WTC11 (cell line): ENCODE measurements around the gene KLF1. TPM values are rescaled to one million over a fixed set of nuclear protein-coding genes. Genes with fewer than 3 reads are reported as not detected.

ENCODE experiments used
- ATAC-seq: fragments of 200-7000 bp; cut with Tn5 transposase; 2 replicates; pipeline ENCODE4 v1.10.0; 2021; ENCODE audit warnings: mild to moderate bottlenecking, moderate library complexity
- CTCF ChIA-PET: fragments of 300-600 bp; sonication (Branson Sonifier 250); formaldehyde crosslinking; loops from one replicate; lab custom pipeline; 2021; ENCODE audit warnings: antibody characterized with exemption; lab: Charles Lee
- POLR2A ChIA-PET: fragments of 350-600 bp; sonication (Branson Sonifier 250); formaldehyde crosslinking; loops from one replicate; lab custom pipeline; 2021; ENCODE audit warnings: antibody characterized with exemption; lab: Charles Lee
- DNase-seq: peaks from one replicate; pipeline ENCODE4 v3.0.0; 2021; ENCODE audit warnings: low spot score
- H3K27ac Mint-ChIP-seq: 2 replicates; pipeline ENCODE4 v1.8.0; 2021; ENCODE audit warnings: mixed read lengths
- H3K27me3 Mint-ChIP-seq: 2 replicates; pipeline ENCODE4 v1.8.0; 2021; ENCODE audit warnings: low read depth, mild to moderate bottlenecking, moderate library complexity, mixed read lengths
- H3K36me3 Mint-ChIP-seq: 2 replicates; pipeline ENCODE4 v1.8.0; 2021; ENCODE audit warnings: mixed read lengths
- H3K4me1 Mint-ChIP-seq: 2 replicates; pipeline ENCODE4 v1.8.0; 2022; ENCODE audit warnings: mixed read lengths
- H3K4me3 Mint-ChIP-seq: 2 replicates; pipeline ENCODE4 v1.8.0; 2021; ENCODE audit warnings: mild to moderate bottlenecking, moderate library complexity, mixed read lengths
- H3K9me3 Mint-ChIP-seq: 2 replicates; pipeline ENCODE4 v1.8.0; 2021; ENCODE audit warnings: mixed read lengths
- NR2C2 ChIP-seq: sonication (generic); formaldehyde crosslinking; IDR thresholded peaks from 2 replicates; pipeline ENCODE4 v1.8.0; 2022; ENCODE audit warnings: mild to moderate bottlenecking, missing genetic modification reagents
- PRDM15 ChIP-seq: sonication (generic); formaldehyde crosslinking; IDR thresholded peaks from 2 replicates; pipeline ENCODE4 v1.8.0; 2022; ENCODE audit warnings: missing genetic modification reagents
- TP53 ChIP-seq: sonication (generic); formaldehyde crosslinking; IDR thresholded peaks from 2 replicates; pipeline ENCODE4 v1.8.1; 2023; ENCODE audit warnings: mild to moderate bottlenecking, missing genetic modification reagents
- ZNF121 ChIP-seq: sonication (generic); formaldehyde crosslinking; IDR thresholded peaks from 2 replicates; pipeline ENCODE4 v1.8.0; 2023; ENCODE audit warnings: missing genetic modification reagents
- microRNA-seq: library from miRNA; unstranded; fragments of <30 nt; microRNA quantifications from one replicate; pipeline ENCODE4 v1.2.0, GENCODE V29; 2022; ENCODE audit warnings: borderline number of aligned reads
- total RNA-seq: library from RNA; stranded (reverse); gene quantifications from 3 replicates; pipeline ENCODE4 v1.2.3, GENCODE V29; 2021

The KLF1 gene
- total RNA-seq, 1 experiment from 2014 or later: 0.72 TPM

GRCh38 chr19:12834566-12834943, 52.4 kb downstream of the KLF1 start, which contains the start of gene RTBDN:
Gene RTBDN, minus strand, starts transcription at chr19:12834579. Its CDS starts 4,600 bp downstream, at chr19:12829979.
- Mint-ChIP-seq H3K27ac (0 out of 2 replicates have a peak within 1 kb of the TSS, but pooled peaks have one; percentile 31), H3K4me3 (peak within 1 kb of the TSS; percentile 70), H3K9me3 (no peaks in the 10 kb centered on the region), H3K4me1 (peaks cover 32% of the 10 kb centered on the region)
- ATAC-seq (no peak), DNase-seq (peak; percentile 46)
- POLR2A ChIA-PET: no interaction called here
- no peak for TF ChIP-seq NR2C2 (CRISPR knock-in tag)
- TF ChIP-seq ZNF121 (CRISPR knock-in tag): no peak
- TF ChIP-seq PRDM15 (CRISPR knock-in tag): no peak
- no peak for TF ChIP-seq TP53 (CRISPR knock-in tag)
- TF ChIP-seq, all 79 proteins: peak for 0
- CTCF ChIA-PET: interaction anchor here (0.8 to 2.3 kb wide), 5 partner anchors 28 to 131 kb away, joined by 3 to 10 read pairs (median 7); partner anchors contain the start of gene RNASEH2A
- Mint-ChIP-seq H3K36me3 (no peaks in the 10 kb centered on the region), H3K27me3 (peaks cover 61% of the 10 kb centered on the region)

Small RNA genes lying within 50 kb of the gene (microRNA-seq; reads per million reads assigned to microRNA genes)
- not detected for gene MIR5695
- gene MIR6794: not detected

Other genes with a start within 250 kb of the KLF1 start
- 69.2 to 73.4 TPM (median 72.0 TPM) in 3 replicates for gene MAN2B1, start 220.5 kb downstream of the KLF1 start, total RNA-seq
- 21.8 to 26.3 TPM (median 23.7 TPM) in 3 replicates for gene WDR83, start 220.4 kb downstream of the KLF1 start, total RNA-seq
- 93.3 to 115 TPM (median 104 TPM) in 3 replicates for gene DHPS, start 205.3 kb downstream of the KLF1 start, total RNA-seq
- not detected in 3 replicates for gene GNG14, start 199.2 kb downstream of the KLF1 start, total RNA-seq
- gene FBXW9, start 190.6 kb downstream of the KLF1 start, total RNA-seq: 13.7 to 16.0 TPM (median 15.2 TPM) in 3 replicates
- gene TNPO2, start 163.3 kb downstream of the KLF1 start, total RNA-seq: 90.9 to 105 TPM (median 94.4 TPM) in 3 replicates
- 165 to 172 TPM (median 167 TPM) in 3 replicates for gene TRIR, start 152.5 kb downstream of the KLF1 start, total RNA-seq
- gene GET3, start 149.7 kb downstream of the KLF1 start, total RNA-seq: 104 to 110 TPM (median 104 TPM) in 3 replicates
- 3.3 to 4.7 TPM (median 4.1 TPM) in 3 replicates for gene BEST2, start 135.4 kb downstream of the KLF1 start, total RNA-seq
- 70.0 to 83.3 TPM (median 81.4 TPM) in 3 replicates for gene HOOK2, start 111.6 kb downstream of the KLF1 start, total RNA-seq
- gene JUNB, start 95.7 kb downstream of the KLF1 start, total RNA-seq: 6.6 to 11.5 TPM (median 10.2 TPM) in 3 replicates
- 378 to 447 TPM (median 447 TPM) in 3 replicates for gene PRDX2, start 85.4 kb downstream of the KLF1 start, total RNA-seq
- 30.1 to 50.2 TPM (median 47.0 TPM) in 3 replicates for gene THSD8, start 85.1 kb downstream of the KLF1 start, total RNA-seq
- gene RNASEH2A, start 80.6 kb downstream of the KLF1 start, total RNA-seq: 71.3 to 78.2 TPM (median 72.9 TPM) in 3 replicates
- 2.4 to 3.8 TPM (median 3.1 TPM) in 3 replicates for gene RTBDN, start 52.6 kb downstream of the KLF1 start, total RNA-seq
- 24.3 to 28.4 TPM (median 27.3 TPM) in 3 replicates for gene MAST1, start 48.7 kb downstream of the KLF1 start, total RNA-seq
- 31.7 to 35.7 TPM (median 33.4 TPM) in 3 replicates for gene DNASE2, start 5.8 kb downstream of the KLF1 start, total RNA-seq
- 58.6 to 69.0 TPM (median 59.8 TPM) in 3 replicates for gene GCDH, start 4.0 kb upstream of the KLF1 start, total RNA-seq
- 1.1 to 2.2 TPM (median 1.9 TPM) in 3 replicates for gene SYCE2, start 32.1 kb upstream of the KLF1 start, total RNA-seq
- gene FARSA, start 46.5 kb upstream of the KLF1 start, total RNA-seq: 103 to 108 TPM (median 106 TPM) in 3 replicates
- 977 to 1,088 TPM (median 978 TPM) in 3 replicates for gene CALR, start 51.4 kb upstream of the KLF1 start, total RNA-seq
- 84.3 to 96.6 TPM (median 96.2 TPM) in 3 replicates for gene RAD23A, start 58.7 kb upstream of the KLF1 start, total RNA-seq
- gene GADD45GIP1, start 70.0 kb upstream of the KLF1 start, total RNA-seq: 54.4 to 57.9 TPM (median 56.1 TPM) in 3 replicates
- 0.18 to 0.23 TPM (median 0.22 TPM) in 3 replicates for gene DAND5, start 82.4 kb upstream of the KLF1 start, total RNA-seq
- 0.44 to 1.5 TPM (median 1.4 TPM) in 3 replicates for gene NFIX, start 108.3 kb upstream of the KLF1 start, total RNA-seq
- gene LYL1, start 215.7 kb upstream of the KLF1 start, total RNA-seq: 0.60 to 1.2 TPM (median 0.66 TPM) in 3 replicates
- 84.0 to 106 TPM (median 86.0 TPM) in 3 replicates for gene TRMT1, start 229.5 kb upstream of the KLF1 start, total RNA-seq
- 212 to 237 TPM (median 213 TPM) in 3 replicates for gene NACC1, start 231.1 kb upstream of the KLF1 start, total RNA-seq